ENCODE results near the gene STH. TPM values are rescaled to one million over a fixed set of nuclear protein-coding genes. Genes with fewer than 3 reads are reported as not detected.

STH gene
- total RNA-seq, 2 experiments from 2014 or later, result not detected

DNA sequence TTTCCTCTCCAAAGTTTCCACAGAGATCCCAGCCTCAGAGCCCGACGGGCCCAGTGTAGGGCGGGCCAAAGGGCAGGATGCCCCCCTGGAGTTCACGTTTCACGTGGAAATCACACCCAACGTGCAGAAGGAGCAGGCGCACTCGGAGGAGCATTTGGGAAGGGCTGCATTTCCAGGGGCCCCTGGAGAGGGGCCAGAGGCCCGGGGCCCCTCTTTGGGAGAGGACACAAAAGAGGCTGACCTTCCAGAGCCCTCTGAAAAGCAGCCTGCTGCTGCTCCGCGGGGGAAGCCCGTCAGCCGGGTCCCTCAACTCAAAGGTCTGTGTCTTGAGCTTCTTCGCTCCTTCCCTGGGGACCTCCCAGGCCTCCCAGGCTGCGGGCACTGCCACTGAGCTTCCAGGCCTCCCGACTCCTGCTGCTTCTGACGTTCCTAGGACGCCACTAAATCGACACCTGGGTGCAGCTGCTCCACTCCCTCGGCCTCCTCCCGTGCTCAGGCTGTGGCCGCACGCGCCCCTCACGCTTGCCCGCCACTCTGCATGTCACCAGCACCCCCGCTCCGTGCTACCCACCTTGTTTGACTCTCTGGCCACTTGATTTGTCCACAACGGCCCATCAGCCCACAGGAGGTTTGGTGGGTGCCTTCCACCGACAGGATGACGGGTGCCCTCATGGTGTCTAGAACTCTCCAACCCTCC lies 15.3 kb upstream of the STH start:
- ChIA-PET CTCF (no interaction called here), POLR2A (no interaction called here)
- no peaks in the 10 kb centered on the region for H3K36me3 Mint-ChIP-seq (ENCODE audit: low read depth)
- no peaks in the 10 kb centered on the region for H3K27me3 ChIP-seq (ENCODE audit: control insufficient read depth in 1 of 2, insufficient read depth in 2 of 2, low read length in 2 of 2)
- no peak for ATAC-seq (ENCODE audit: poor library complexity)
- no peaks in the 10 kb centered on the region for H3K27me3 Mint-ChIP-seq
- no peaks in the 10 kb centered on the region for H3K36me3 ChIP-seq (ENCODE audit: insufficient read depth, low read length)
- H3K27ac Mint-ChIP-seq, result no peak overlapping the region
- DNase-seq, result no peak
- no peaks in the 10 kb centered on the region for H3K9me3 ChIP-seq (ENCODE audit: control insufficient read depth in 1 of 2, insufficient read depth in 1 of 2, low read length in 2 of 2)
- H3K4me1 Mint-ChIP-seq (ENCODE audit: low read depth), result no peaks in the 10 kb centered on the region
- H3K4me3 ChIP-seq (ENCODE audit: low read length), result no peak overlapping the region
- H3K9me3 Mint-ChIP-seq, result no peaks in the 10 kb centered on the region
- H3K27ac ChIP-seq (ENCODE audit: low read depth in 1 of 2, low read length in 2 of 2), result no peak overlapping the region
- H3K4me1 ChIP-seq (ENCODE audit: insufficient read depth, low read length), result no peaks in the 10 kb centered on the region
- TF ChIP-seq, protein P1, sequence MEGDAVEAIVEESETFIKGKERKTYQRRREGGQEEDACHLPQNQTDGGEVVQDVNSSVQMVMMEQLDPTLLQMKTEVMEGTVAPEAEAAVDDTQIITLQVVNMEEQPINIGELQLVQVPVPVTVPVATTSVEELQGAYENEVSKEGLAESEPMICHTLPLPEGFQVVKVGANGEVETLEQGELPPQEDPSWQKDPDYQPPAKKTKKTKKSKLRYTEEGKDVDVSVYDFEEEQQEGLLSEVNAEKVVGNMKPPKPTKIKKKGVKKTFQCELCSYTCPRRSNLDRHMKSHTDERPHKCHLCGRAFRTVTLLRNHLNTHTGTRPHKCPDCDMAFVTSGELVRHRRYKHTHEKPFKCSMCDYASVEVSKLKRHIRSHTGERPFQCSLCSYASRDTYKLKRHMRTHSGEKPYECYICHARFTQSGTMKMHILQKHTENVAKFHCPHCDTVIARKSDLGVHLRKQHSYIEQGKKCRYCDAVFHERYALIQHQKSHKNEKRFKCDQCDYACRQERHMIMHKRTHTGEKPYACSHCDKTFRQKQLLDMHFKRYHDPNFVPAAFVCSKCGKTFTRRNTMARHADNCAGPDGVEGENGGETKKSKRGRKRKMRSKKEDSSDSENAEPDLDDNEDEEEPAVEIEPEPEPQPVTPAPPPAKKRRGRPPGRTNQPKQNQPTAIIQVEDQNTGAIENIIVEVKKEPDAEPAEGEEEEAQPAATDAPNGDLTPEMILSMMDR (IDR thresholded peaks at IDR 0.05), result no peak
- intact Hi-C loops (cut with DNase I, micrococcal nuclease), result no loop called here
- H3K4me3 Mint-ChIP-seq, result no peak overlapping the region

DNA sequence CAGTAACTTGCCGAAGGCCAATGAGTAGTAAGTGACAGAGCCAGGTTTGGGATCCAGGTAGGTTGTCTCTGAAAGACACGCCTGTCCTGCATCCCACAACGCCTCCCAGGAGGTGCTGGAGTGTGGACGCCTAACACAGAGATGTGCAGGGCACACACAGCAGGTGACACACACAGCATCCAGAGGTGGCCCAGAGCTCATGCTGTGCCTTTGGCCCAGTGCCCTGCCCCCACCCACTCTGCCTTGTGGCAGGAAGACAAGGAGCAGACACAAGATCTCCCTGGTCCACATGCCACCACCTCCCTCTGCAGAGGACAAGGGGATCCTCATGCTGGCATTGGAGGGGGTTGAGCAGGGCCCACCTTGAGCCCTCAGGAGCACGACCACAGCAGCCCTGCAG lies 14.7 kb upstream of the STH start:
- DNase-seq (no peak), ATAC-seq (ENCODE audit: poor library complexity) (no peak)
- Histone ChIP-seq H3K36me3 (ENCODE audit: insufficient read depth, low read length) (no peaks in the 10 kb centered on the region), H3K4me3 (ENCODE audit: low read length) (no peak overlapping the region), H3K27me3 (ENCODE audit: control insufficient read depth in 1 of 2, insufficient read depth in 2 of 2, low read length in 2 of 2) (no peaks in the 10 kb centered on the region), H3K27ac (ENCODE audit: low read depth in 1 of 2, low read length in 2 of 2) (no peak overlapping the region), H3K9me3 (ENCODE audit: control insufficient read depth in 1 of 2, insufficient read depth in 1 of 2, low read length in 2 of 2) (no peaks in the 10 kb centered on the region), H3K4me1 (ENCODE audit: insufficient read depth, low read length) (no peaks in the 10 kb centered on the region)
- Mint-ChIP-seq H3K36me3 (ENCODE audit: low read depth) (no peaks in the 10 kb centered on the region), H3K4me3 (no peak overlapping the region), H3K27me3 (no peaks in the 10 kb centered on the region), H3K9me3 (no peaks in the 10 kb centered on the region), H3K27ac (no peak overlapping the region), H3K4me1 (ENCODE audit: low read depth) (no peaks in the 10 kb centered on the region)
- CTCF ChIA-PET, result no interaction called here
- TF ChIP-seq, protein P1 (IDR thresholded peaks at IDR 0.05), result no peak
- intact Hi-C loops (cut with DNase I, micrococcal nuclease), result no loop called here
- POLR2A ChIA-PET, result no interaction called here

DNA sequence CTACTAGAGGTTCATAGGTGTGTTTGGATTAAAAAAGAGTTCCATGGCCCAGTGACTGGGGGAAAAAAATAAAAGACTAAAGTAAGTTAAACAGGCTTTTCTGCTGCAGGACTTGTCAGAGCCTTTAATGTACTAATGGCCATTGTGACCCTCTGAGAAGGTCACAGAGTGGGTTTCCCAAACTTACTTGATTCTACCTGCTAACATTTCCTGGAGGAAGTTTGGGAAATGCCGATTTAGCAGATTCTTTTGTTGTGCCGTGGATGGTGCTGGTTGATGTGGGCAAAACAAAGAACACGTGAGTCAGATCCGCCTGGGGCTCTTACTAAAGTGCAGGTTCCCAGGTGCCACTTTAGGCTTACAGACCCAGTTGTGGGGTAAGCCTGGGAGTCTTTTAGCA lies 13.6 kb upstream of the STH start:
- Mint-ChIP-seq H3K27ac (no peak overlapping the region), H3K36me3 (ENCODE audit: low read depth) (no peaks in the 10 kb centered on the region), H3K27me3 (no peaks in the 10 kb centered on the region), H3K4me3 (no peak overlapping the region), H3K9me3 (no peaks in the 10 kb centered on the region), H3K4me1 (ENCODE audit: low read depth) (no peaks in the 10 kb centered on the region)
- DNase-seq (no peak), ATAC-seq (ENCODE audit: poor library complexity) (no peak)
- Histone ChIP-seq H3K36me3 (ENCODE audit: insufficient read depth, low read length) (no peaks in the 10 kb centered on the region), H3K4me3 (ENCODE audit: low read length) (no peak overlapping the region), H3K27ac (ENCODE audit: low read depth in 1 of 2, low read length in 2 of 2) (no peak overlapping the region), H3K9me3 (ENCODE audit: control insufficient read depth in 1 of 2, insufficient read depth in 1 of 2, low read length in 2 of 2) (no peaks in the 10 kb centered on the region), H3K4me1 (ENCODE audit: insufficient read depth, low read length) (no peaks in the 10 kb centered on the region), H3K27me3 (ENCODE audit: control insufficient read depth in 1 of 2, insufficient read depth in 2 of 2, low read length in 2 of 2) (no peaks in the 10 kb centered on the region)
- TF ChIP-seq, protein P1 (IDR thresholded peaks at IDR 0.05), result no peak
- intact Hi-C loops (cut with DNase I, micrococcal nuclease), result no loop called here
- POLR2A ChIA-PET, result no interaction called here
- CTCF ChIA-PET, result no interaction called here
